SJSA1 (cell line): Measurements from ENCODE around the gene KIRREL3. TPM values are rescaled to one million over a fixed set of nuclear protein-coding genes. Genes with fewer than 3 reads are reported as not detected.
"Not testable (repeated sequence)": the region's sequence is repeated elsewhere in the genome, so short reads cannot be mapped to it uniquely, and the experiment has no call there.

ENCODE experiments used
- DNase-seq, 2 experiments: peaks; one replicate each; pipeline ENCODE4 v3.0.0-alpha.2; 2015 to 2020; ENCODE audit warnings: low spot score in 2 of 2, low read depth in 1 of 2
- H3K27ac ChIP-seq: fragments of 250-450 bp; sonication (Bioruptor Pico); 2 replicates; pipeline ENCODE4 v1.5.1; 2020; ENCODE audit warnings: mild to moderate bottlenecking, moderate library complexity
- H3K27me3 ChIP-seq: fragments of 250-450 bp; sonication (Bioruptor Pico); replicated peaks from 2 replicates; pipeline ENCODE4 v1.5.1; 2020; ENCODE audit warnings: mild to moderate bottlenecking, moderate library complexity
- H3K36me3 ChIP-seq: fragments of 250-450 bp; sonication (Bioruptor Pico); 2 replicates; pipeline ENCODE4 v1.5.1; 2020; ENCODE audit warnings: mild to moderate bottlenecking
- H3K4me1 ChIP-seq: fragments of 250-450 bp; sonication (Bioruptor Pico); replicated peaks from 2 replicates; pipeline ENCODE4 v1.6.1; 2021; ENCODE audit warnings: mild to moderate bottlenecking
- H3K4me3 ChIP-seq: fragments of 250-450 bp; sonication (Bioruptor Pico); 2 replicates; pipeline ENCODE4 v1.5.1; 2020; ENCODE audit warnings: mild to moderate bottlenecking
- H3K9me3 ChIP-seq: fragments of 250-450 bp; sonication (Bioruptor Pico); replicated peaks from 2 replicates; pipeline ENCODE4 v1.5.1; 2020; ENCODE audit warnings: mild to moderate bottlenecking
- total RNA-seq: library from RNA; depleted of rRNA; stranded (reverse); fragments of >200 nt; shearing (Covaris generic); gene quantifications from 2 replicates; pipeline ENCODE4 v1.2.3, GENCODE V29; 2014

KIRREL3 gene
- total RNA-seq, 1 experiment from 2014 or later: 5.3 TPM

GRCh38 chr11:126385991-126386728, 614.4 kb downstream of the KIRREL3 start:
- Histone ChIP-seq H3K4me1 (no peaks in the 10 kb centered on the region), H3K9me3 (no peaks in the 10 kb centered on the region), H3K4me3 (no peak overlapping the region), H3K36me3 (no peaks in the 10 kb centered on the region), H3K27me3 (no peaks in the 10 kb centered on the region), H3K27ac (no peak overlapping the region)
- DNase-seq: no peak

- H3K27ac ChIP-seq: no peak overlapping the region
- no peaks in the 10 kb centered on the region for H3K27me3 ChIP-seq
- no peaks in the 10 kb centered on the region for H3K36me3 ChIP-seq
- DNase-seq: no peak
- H3K9me3 ChIP-seq: no peaks in the 10 kb centered on the region
- H3K4me1 ChIP-seq: no peaks in the 10 kb centered on the region
- no peak overlapping the region for H3K4me3 ChIP-seq
Measured at GRCh38 chr11:126384449-126385070, 616.0 kb downstream of the KIRREL3 start.

- Histone ChIP-seq H3K9me3 (no peaks in the 10 kb centered on the region), H3K27ac (no peak overlapping the region), H3K27me3 (no peaks in the 10 kb centered on the region), H3K4me3 (no peak overlapping the region), H3K36me3 (no peaks in the 10 kb centered on the region), H3K4me1 (no peaks in the 10 kb centered on the region)
- no peak for DNase-seq
Measured at GRCh38 chr11:126383339-126384335, 616.9 kb downstream of the KIRREL3 start.

GRCh38 chr11:126382641-126383040, 617.9 kb downstream of the KIRREL3 start:
- not testable (repeated sequence) for H3K9me3 ChIP-seq, H3K4me1 ChIP-seq, H3K36me3 ChIP-seq, H3K27ac ChIP-seq, H3K4me3 ChIP-seq, H3K27me3 ChIP-seq, DNase-seq

- H3K4me3 ChIP-seq, H3K27ac ChIP-seq, H3K36me3 ChIP-seq, DNase-seq, H3K27me3 ChIP-seq, H3K9me3 ChIP-seq, H3K4me1 ChIP-seq: not testable (repeated sequence)
Measured at GRCh38 chr11:126381960-126382359, 618.6 kb downstream of the KIRREL3 start.

- Histone ChIP-seq H3K4me3 (no peak overlapping the region), H3K27me3 (no peaks in the 10 kb centered on the region), H3K36me3 (no peaks in the 10 kb centered on the region), H3K4me1 (0 out of 2 replicates have a peak, but pooled peaks cover 4% of the 10 kb centered on the region), H3K27ac (no peak overlapping the region), H3K9me3 (no peaks in the 10 kb centered on the region)
- DNase-seq: no peak
Measured at GRCh38 chr11:126380909-126381308, 619.7 kb downstream of the KIRREL3 start.

GRCh38 chr11:126378763-126379162, 621.8 kb downstream of the KIRREL3 start:
- no peak for DNase-seq
- no peak overlapping the region for H3K4me3 ChIP-seq
- 0 out of 2 replicates have a peak, but pooled peaks cover 4% of the 10 kb centered on the region for H3K4me1 ChIP-seq
- no peaks in the 10 kb centered on the region for H3K36me3 ChIP-seq
- no peaks in the 10 kb centered on the region for H3K27me3 ChIP-seq
- no peak overlapping the region for H3K27ac ChIP-seq
- H3K9me3 ChIP-seq: no peaks in the 10 kb centered on the region

GRCh38 chr11:126375726-126376125, 624.8 kb downstream of the KIRREL3 start:
- no peaks in the 10 kb centered on the region for H3K9me3 ChIP-seq
- no peaks in the 10 kb centered on the region for H3K27me3 ChIP-seq
- no peak overlapping the region for H3K27ac ChIP-seq
- H3K36me3 ChIP-seq: no peaks in the 10 kb centered on the region
- H3K4me1 ChIP-seq: 0 out of 2 replicates have a peak, but pooled peaks cover 4% of the 10 kb centered on the region
- no peak overlapping the region for H3K4me3 ChIP-seq
- peak in 1 of 2 experiments; percentile 25 for DNase-seq

- not testable (repeated sequence) for H3K27me3 ChIP-seq, H3K9me3 ChIP-seq, H3K4me1 ChIP-seq, H3K36me3 ChIP-seq, DNase-seq, H3K4me3 ChIP-seq, H3K27ac ChIP-seq
Measured at GRCh38 chr11:126374562-126375300, 625.8 kb downstream of the KIRREL3 start.

GRCh38 chr11:126373389-126374066, 627.0 kb downstream of the KIRREL3 start:
- not testable (repeated sequence) for H3K27me3 ChIP-seq, H3K4me3 ChIP-seq, DNase-seq, H3K9me3 ChIP-seq, H3K4me1 ChIP-seq, H3K36me3 ChIP-seq, H3K27ac ChIP-seq
